Stimulated activated CD4-positive, alpha-beta T cell treated with anti-CD3 and anti-CD28 coated beads, TNF-alpha, amount 100 ng/mL, for 1 hour (primary cell): ENCODE results near the gene TBX6.

ENCODE experiments used
- DNase-seq, 3 donors: peaks; one replicate each; pipeline ENCODE4 v3.0.0-alpha.2; 2020; ENCODE audit warnings: low read depth in 3 of 3, low spot score in 1 of 3

Gene TBX6

GRCh38 chr16:30040221-30040620 is 51.5 kb downstream of the TBX6 start:
- DNase-seq = no peak
